22Rv1 (cell line): ENCODE results near the gene CDX2.

Source experiments
- H3K27ac ChIP-seq: fragments of 450-650 bp; 2 replicates; pipeline ENCODE4 v1.5.1; 2017
- ZFX ChIP-seq: fragments of 450-650 bp; IDR thresholded peaks from 2 replicates; pipeline ENCODE4 v1.6.1; 2017; ENCODE audit warnings: antibody characterized with exemption, borderline replicate concordance
- TF ChIP-seq, protein P1 (sequence below): fragments of 450-650 bp; IDR thresholded peaks from 2 replicates; pipeline ENCODE4 v1.5.1; 2017; ENCODE audit warnings: mild to moderate bottlenecking

CDX2 gene

DNA sequence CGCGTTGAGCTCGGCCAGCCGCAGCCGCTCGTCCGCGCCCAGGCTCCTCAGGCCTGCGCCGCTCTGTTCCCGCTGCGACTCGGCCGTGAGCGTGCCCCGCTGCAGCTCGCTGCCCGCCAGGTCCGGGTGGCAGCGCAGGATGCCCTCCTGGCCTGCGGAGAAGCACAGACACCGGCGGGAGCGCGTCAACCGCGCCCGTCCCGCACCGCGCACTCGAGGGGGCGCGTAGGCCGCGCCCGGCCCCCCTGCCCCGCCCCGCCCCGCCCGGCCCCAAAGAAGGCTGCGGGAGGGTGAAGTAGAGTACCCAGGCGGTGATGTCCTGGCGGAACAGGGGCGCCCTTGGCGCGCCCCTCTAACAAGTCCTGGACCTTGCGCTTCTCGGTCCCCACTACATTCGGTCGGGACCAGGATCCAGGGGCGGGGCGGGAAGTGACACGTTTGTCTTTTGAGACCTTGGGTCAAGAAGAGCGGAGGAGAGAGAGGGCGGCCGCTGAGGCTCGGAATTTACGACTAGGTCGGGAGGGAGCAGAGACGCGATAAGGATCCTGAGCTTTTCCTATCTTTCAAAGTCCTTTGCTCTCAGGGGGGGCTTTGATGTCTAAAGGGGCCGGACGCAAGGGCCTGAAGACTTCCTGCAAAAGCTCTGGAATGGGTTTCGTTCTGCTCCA is 9.3 kb upstream of the CDX2 start:
- no peak for TF ChIP-seq ZFX
- TF ChIP-seq, protein P1, sequence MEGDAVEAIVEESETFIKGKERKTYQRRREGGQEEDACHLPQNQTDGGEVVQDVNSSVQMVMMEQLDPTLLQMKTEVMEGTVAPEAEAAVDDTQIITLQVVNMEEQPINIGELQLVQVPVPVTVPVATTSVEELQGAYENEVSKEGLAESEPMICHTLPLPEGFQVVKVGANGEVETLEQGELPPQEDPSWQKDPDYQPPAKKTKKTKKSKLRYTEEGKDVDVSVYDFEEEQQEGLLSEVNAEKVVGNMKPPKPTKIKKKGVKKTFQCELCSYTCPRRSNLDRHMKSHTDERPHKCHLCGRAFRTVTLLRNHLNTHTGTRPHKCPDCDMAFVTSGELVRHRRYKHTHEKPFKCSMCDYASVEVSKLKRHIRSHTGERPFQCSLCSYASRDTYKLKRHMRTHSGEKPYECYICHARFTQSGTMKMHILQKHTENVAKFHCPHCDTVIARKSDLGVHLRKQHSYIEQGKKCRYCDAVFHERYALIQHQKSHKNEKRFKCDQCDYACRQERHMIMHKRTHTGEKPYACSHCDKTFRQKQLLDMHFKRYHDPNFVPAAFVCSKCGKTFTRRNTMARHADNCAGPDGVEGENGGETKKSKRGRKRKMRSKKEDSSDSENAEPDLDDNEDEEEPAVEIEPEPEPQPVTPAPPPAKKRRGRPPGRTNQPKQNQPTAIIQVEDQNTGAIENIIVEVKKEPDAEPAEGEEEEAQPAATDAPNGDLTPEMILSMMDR: no peak
- no peak overlapping the region for H3K27ac ChIP-seq

DNA sequence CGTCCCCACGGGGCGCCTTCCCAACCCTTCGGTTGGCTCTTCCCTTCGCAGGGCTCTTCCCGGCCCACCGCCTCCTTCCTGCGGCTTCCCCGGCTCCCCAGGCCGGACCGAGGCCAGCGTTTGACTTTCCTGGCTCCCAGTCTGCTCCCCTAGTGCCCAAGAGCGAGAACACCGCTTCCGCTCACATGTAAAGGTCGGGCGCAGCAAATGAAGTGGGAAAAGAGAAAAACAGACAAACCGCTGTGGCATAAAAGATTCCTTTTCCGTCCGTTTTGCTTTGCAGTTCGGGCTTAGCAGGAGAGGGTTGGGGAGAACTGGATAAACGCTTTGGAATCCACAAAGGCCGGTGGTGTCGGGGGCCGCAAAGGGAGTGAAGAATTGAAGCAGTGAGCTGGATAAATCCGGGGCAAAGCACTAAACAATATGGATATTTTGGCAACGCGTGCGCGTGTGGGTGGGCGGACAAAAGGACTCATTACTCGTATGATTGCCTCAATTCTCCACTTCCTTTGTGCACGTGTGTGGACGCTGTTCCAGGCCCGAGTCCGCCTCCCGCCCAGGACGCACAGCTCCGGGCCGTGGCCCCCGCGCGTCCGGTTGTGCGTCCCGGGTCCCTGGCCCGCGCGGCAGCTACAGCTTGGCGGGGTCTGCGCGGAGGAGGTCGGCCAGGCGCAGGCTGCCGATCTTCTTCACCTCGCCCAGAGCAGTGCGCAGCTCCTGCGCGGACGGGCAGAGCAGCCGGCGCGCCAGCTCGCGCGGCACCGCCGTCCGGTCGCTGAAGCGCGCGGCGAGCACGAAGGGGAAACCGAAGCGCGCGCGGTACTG is 8.6 kb upstream of the CDX2 start:
- TF ChIP-seq, protein P1: no peak
- TF ChIP-seq ZFX: no peak
- H3K27ac ChIP-seq: no peak overlapping the region

DNA sequence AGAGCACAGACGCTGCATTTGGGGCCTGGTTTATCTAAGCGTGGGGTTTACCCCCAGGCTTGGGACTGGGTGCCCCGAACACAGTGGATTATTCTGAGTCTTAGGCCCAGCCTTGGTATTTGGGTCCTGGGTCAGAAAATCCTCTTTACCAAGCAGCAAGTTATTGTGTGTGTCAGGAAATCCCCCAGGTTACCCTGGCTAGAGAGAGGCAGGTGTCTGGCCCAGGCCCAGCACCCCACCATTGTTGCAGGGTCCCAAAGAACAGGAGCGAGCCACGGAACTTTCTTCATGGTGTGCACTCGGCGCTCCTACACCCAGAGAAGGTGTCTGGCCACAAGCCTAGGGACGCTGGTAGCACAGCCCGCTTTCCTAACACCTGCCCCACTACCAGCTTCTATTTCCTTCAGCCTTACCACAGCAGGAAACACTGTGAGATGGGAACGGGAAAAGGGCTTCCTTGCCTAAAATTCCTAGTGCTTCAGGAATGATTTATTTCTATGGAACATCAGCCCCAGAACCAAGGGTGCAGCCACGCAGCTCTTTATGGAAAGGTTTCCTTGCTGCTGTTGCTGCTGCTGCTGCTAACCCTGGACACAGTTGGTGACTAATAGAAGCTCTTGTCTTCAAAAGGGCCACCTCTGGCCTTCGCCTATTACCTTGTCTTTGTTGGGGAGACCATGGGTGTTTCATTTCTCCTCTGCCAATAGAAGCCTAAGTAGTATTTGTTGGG is 7.4 kb upstream of the CDX2 start:
- no peak overlapping the region for H3K27ac ChIP-seq
- no peak for TF ChIP-seq ZFX
- TF ChIP-seq, protein P1: no peak

DNA sequence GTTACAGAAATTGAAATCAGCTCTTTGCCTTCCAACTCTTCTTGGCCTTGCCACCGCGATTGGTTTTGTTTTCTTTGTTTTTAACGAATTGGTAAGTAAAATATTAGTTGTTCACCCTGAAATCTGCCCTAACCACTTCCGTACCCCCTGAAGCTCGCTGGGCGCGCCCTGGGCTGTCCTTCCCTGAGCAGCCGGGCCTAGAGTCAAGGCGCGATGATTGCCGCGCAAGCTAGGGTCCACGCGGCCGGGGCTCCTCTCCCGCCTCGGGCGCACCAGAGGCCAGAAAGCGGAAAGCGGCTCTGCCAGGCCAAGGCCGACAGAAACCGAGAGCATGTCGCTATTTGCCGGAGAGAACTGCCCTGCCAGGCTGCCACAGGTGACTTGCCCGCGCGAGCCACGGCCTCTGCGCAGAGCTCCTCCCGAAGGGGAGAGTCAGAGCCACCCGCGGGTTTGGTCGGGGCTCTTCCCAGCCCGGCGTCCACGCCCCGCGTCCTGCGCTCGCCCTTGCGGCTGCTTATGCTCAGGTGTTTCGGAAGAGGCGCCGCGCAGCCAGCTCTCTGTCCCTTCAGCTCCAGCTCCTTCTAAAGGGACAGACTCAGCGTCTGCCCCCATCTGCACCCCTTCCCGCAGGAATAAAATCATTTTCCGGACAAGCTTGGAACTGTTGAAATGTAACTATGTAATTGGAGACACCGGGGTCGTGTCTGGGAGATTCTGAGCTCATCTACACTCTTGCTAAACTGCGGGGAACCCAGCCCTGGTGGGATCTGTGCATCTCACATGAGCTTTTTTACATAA is 6.6 kb upstream of the CDX2 start:
- TF ChIP-seq, protein P1: no peak
- no peak overlapping the region for H3K27ac ChIP-seq

DNA sequence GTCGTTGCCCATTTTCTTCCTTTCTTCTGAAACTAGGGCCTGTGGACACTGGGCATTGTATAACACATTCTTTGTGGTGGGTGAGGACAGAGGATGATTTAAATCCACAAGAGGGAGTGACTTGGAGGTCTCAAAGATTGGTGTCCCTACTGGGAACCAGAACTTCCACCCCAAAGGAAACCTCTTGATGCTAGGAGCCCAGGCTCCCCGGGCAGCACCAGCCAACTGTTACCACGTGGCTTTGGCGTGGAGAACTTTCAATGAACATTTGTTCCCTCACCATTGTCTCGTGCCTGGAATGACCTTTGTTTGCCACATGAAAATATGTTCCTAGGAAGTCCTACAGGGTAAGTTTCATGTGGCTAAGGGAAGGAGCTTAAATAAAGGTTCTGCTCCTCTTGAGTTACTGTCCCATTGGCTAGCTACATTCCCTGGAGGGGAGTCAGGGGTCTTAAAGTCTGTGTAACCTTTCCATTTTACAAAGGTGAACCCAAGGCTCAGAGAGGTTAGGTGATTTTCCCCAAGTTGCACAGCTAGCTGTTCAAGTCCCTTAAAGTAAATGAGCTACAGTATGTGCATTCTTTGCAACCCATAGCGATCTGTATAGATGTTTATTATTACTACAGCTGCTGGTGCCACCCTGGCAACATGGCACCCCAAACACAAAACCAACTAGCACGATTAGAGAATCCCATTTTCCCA is 5.0 kb upstream of the CDX2 start:
- TF ChIP-seq ZFX: no peak
- TF ChIP-seq, protein P1: no peak
- no peak overlapping the region for H3K27ac ChIP-seq

DNA sequence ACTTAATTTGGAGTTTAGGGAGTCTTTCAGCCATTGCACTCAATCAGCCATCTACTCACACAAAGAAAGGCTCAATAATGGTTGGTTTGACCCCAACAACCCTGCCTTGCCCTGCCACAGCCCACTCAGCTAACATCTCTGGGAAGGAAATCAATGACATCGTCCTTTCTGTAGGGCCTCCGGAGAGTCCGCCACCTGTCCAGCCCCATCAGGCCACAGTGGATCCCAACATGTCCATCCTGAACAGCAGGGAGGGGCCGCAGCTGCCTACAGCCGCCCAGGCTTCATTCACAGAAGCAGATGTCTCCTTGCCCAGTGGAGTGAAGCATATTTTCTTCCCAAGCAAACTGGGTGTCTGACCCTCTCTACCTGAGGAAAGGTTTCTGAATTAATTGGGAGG is 4.2 kb upstream of the CDX2 start:
- no peak overlapping the region for H3K27ac ChIP-seq
- TF ChIP-seq, protein P1: no peak
- TF ChIP-seq ZFX: no peak
